Body of pancreas (tissue), 4 donors: Measurements from ENCODE around the gene COIL. TPM values are rescaled to one million over a fixed set of nuclear protein-coding genes. Genes with fewer than 3 reads are reported as not detected.

Experiments used
- ATAC-seq: fragments of 150-250 bp; one replicate; pipeline ENCODE4 v1.9.1; 2016
- DNase-seq, 4 donors: peaks; one replicate each; pipeline ENCODE4 v3.0.0-alpha.2; 2019
- H3K27ac ChIP-seq, 4 donors: fragments of 200-600 bp; sonication (generic); 1 replicate in 3 of 4; 2 replicates in 1 of 4; pipeline versions ENCODE4 v1.5.1 to v1.6.1; 2016 to 2019; ENCODE audit warnings: mild to moderate bottlenecking in 1 of 4, mixed read lengths in 1 of 4, moderate library complexity in 1 of 4
- H3K27me3 ChIP-seq, 2 donors: fragments of 200-600 bp; sonication (generic); one replicate each; pipeline ENCODE4 v1.6.0; 2016; ENCODE audit warnings: mild to moderate bottlenecking in 1 of 2
- H3K36me3 ChIP-seq, 2 donors: fragments of 200-600 bp; sonication (generic); replicated peaks in 1 of 2; 2 replicates each; pipeline ENCODE4 v1.5.1; 2016; ENCODE audit warnings: low read depth in 2 of 2; ENCODE audit not compliant: insufficient read depth in 1 of 2
- H3K4me1 ChIP-seq: fragments of 200-600 bp; sonication (generic); one replicate; pipeline ENCODE4 v1.6.0; 2016
- H3K4me3 ChIP-seq, 2 donors: fragments of 200-600 bp; sonication (generic); 1 replicate in 1 of 2; 2 replicates in 1 of 2; pipeline ENCODE4 v1.5.1; 2016 to 2019
- H3K9me3 ChIP-seq, 3 donors: fragments of 200-600 bp; sonication (generic); 1 replicate in 2 of 3; 2 replicates in 1 of 3; pipeline ENCODE4 v1.5.1; 2016
- CTCF ChIP-seq, 7 experiments: fragments of 450-650 bp in 4 of 7; fragments of 200-600 bp in 3 of 7; sonication (generic) in 3 of 7; IDR thresholded peaks; one replicate each; pipeline ENCODE4 v1.5.1; 2016 to 2019; ENCODE audit warnings: antibody characterized with exemption in 7 of 7
- POLR2A ChIP-seq, 3 donors: fragments of 450-650 bp; IDR thresholded peaks; one replicate each; pipeline ENCODE4 v1.6.1; 2016; ENCODE audit warnings: antibody characterized with exemption in 3 of 3, mild to moderate bottlenecking in 2 of 3
- WGBS, 2 donors: methylation state at CpG; one replicate each; pipeline ENCODE4 v1.1.5; 2017; 5-methylcytosine and 5-hydroxymethylcytosine counted together
- intact Hi-C: fragments of 100-400 bp; cut with DNase I; formaldehyde crosslinking; loops from one replicate; pipeline ENCODE4 v1.15.1; 2023
- total RNA-seq, 2 donors: library from RNA; depleted of rRNA; stranded (reverse); fragments of >200 nt; gene quantifications; one replicate each; pipeline ENCODE4 v1.1.0, GENCODE V29; 2016

COIL gene
- total RNA-seq, 2 donors from 2014 or later = 4.6 to 7.8 TPM

GRCh38 chr17:56912105-56912999 is 48.5 kb downstream of the COIL start:
- Histone ChIP-seq H3K27me3 (no peaks in the 10 kb centered on the region), H3K9me3 (no peaks in the 10 kb centered on the region), H3K4me1 (peaks cover 58% of the 10 kb centered on the region), H3K4me3 (peak overlapping the region; percentile 41 to 90), H3K27ac (peak overlapping the region in 2 of 4 donors; percentile 24 to 92), H3K36me3 (peaks cover 0 to 1% of the 10 kb centered on the region in 2 donors)
- no peak for TF ChIP-seq CTCF (IDR thresholded peaks at IDR 0.05)
- TF ChIP-seq POLR2A (IDR thresholded peaks at IDR 0.05) = no peak
- no peak for ATAC-seq
- 26% methylated on average over 20 to 21 of the region's 21 CpGs for WGBS, 2 donors
- intact Hi-C loops = no loop called here
- DNase-seq = peak in 3 of 4 donors; percentile 31 to 54 (median 33)

- Histone ChIP-seq H3K27ac (no peak overlapping the region), H3K4me1 (peaks cover 52% of the 10 kb centered on the region), H3K36me3 (peaks cover 0 to 10% of the 10 kb centered on the region in 2 donors), H3K9me3 (no peaks in the 10 kb centered on the region), H3K4me3 (no peak overlapping the region), H3K27me3 (no peaks in the 10 kb centered on the region)
- TF ChIP-seq POLR2A (IDR thresholded peaks at IDR 0.05) = no peak
- TF ChIP-seq CTCF (IDR thresholded peaks at IDR 0.05) = no peak
- intact Hi-C loops = no loop called here
- DNase-seq (no peak), ATAC-seq (no peak)
- WGBS, 2 donors = 68 to 96% methylated on average over 5 to 7 of the region's 7 CpGs
Observed at GRCh38 chr17:56910509-56911235, 50.2 kb downstream of the COIL start.

- WGBS, 2 donors = 50 to 51% methylated on average over 5 to 6 of the region's 6 CpGs
- H3K4me3 ChIP-seq = no peak overlapping the region
- no peak for TF ChIP-seq POLR2A (IDR thresholded peaks at IDR 0.05)
- no peak for TF ChIP-seq CTCF (IDR thresholded peaks at IDR 0.05)
- H3K9me3 ChIP-seq = no peaks in the 10 kb centered on the region
- H3K27me3 ChIP-seq = no peaks in the 10 kb centered on the region
- H3K36me3 ChIP-seq = peaks cover 0 to 10% of the 10 kb centered on the region in 2 donors
- ATAC-seq (no peak), DNase-seq (peak in 1 of 4 donors; percentile 8)
- no peak overlapping the region for H3K27ac ChIP-seq
- peaks cover 45% of the 10 kb centered on the region for H3K4me1 ChIP-seq
- intact Hi-C loops = no loop called here
Observed at GRCh38 chr17:56909742-56910508, 50.9 kb downstream of the COIL start.

- Histone ChIP-seq H3K27ac (peak overlapping the region in 1 of 4 donors; percentile 44), H3K9me3 (no peaks in the 10 kb centered on the region), H3K4me3 (no peak overlapping the region), H3K36me3 (peaks cover 5 to 20% of the 10 kb centered on the region in 2 donors), H3K27me3 (no peaks in the 10 kb centered on the region), H3K4me1 (peaks cover 42% of the 10 kb centered on the region)
- TF ChIP-seq CTCF (IDR thresholded peaks at IDR 0.05) (no peak), POLR2A (IDR thresholded peaks at IDR 0.05) (no peak)
- DNase-seq (peak in 2 of 4 donors; percentile 23 to 49), ATAC-seq (no peak)
- 61 to 71% methylated on average over 9 of the region's 9 CpGs for WGBS, 2 donors
- intact Hi-C loops = no loop called here
Observed at GRCh38 chr17:56908001-56908542, 52.8 kb downstream of the COIL start.
